H9 (cell line): ENCODE measurements around the gene RAC2. TPM values are rescaled to one million over a fixed set of nuclear protein-coding genes. Genes with fewer than 3 reads are reported as not detected.

Experiments used
- DNase-seq: peaks from one replicate; pipeline ENCODE4 v3.0.0-alpha.2; 2017
- H2AFZ ChIP-seq: one replicate; pipeline ENCODE4 v1.6.1; 2013; ENCODE audit warnings: mild to moderate bottlenecking, low read length, control low read depth, moderate library complexity
- H2AK5ac ChIP-seq: 2 replicates; pipeline ENCODE4 v1.6.1; 2013; ENCODE audit warnings: low read length, control low read depth, mixed read lengths; ENCODE audit not compliant: insufficient read length
- H2BK120ac ChIP-seq: one replicate; pipeline ENCODE4 v1.6.1; 2013; ENCODE audit warnings: low read depth, mild to moderate bottlenecking, low read length, control low read depth, inconsistent platforms; ENCODE audit not compliant: poor library complexity, severe bottlenecking
- H2BK12ac ChIP-seq: 2 replicates; pipeline ENCODE4 v1.6.1; 2013; ENCODE audit warnings: low read length, control low read depth, mixed read lengths, low read depth; ENCODE audit not compliant: insufficient read length
- H2BK15ac ChIP-seq: 2 replicates; pipeline ENCODE4 v1.6.1; 2013; ENCODE audit warnings: low read depth, low read length, control low read depth
- H2BK20ac ChIP-seq: one replicate; pipeline ENCODE4 v1.6.1; 2013; ENCODE audit warnings: low read depth, mild to moderate bottlenecking, low read length, control low read depth, inconsistent platforms; ENCODE audit not compliant: poor library complexity, severe bottlenecking
- H2BK5ac ChIP-seq: 2 replicates; pipeline ENCODE4 v1.6.1; 2013; ENCODE audit warnings: low read length, control low read depth, mixed read lengths; ENCODE audit not compliant: insufficient read length
- H3K14ac ChIP-seq: 2 replicates; pipeline ENCODE4 v1.6.1; 2013; ENCODE audit warnings: low read length, control low read depth; ENCODE audit not compliant: insufficient read depth
- H3K18ac ChIP-seq: 2 replicates; pipeline ENCODE4 v1.6.1; 2013; ENCODE audit warnings: low read depth, mild to moderate bottlenecking, mixed read lengths, low read length, control low read depth; ENCODE audit not compliant: insufficient read length
- H3K23ac ChIP-seq: 2 replicates; pipeline ENCODE4 v1.6.1; 2013; ENCODE audit warnings: low read length, control low read depth, mixed read lengths, low read depth; ENCODE audit not compliant: insufficient read length
- H3K23me2 ChIP-seq: 2 replicates; pipeline ENCODE4 v1.6.1; 2013; ENCODE audit warnings: low read depth, mild to moderate bottlenecking, mixed read lengths, low read length, control low read depth; ENCODE audit not compliant: insufficient read length, poor library complexity, severe bottlenecking
- H3K27ac ChIP-seq: 2 replicates; pipeline ENCODE4 v1.5.1; 2013; ENCODE audit warnings: low read length, control low read depth, mixed read lengths, low read depth; ENCODE audit not compliant: insufficient read length
- H3K27me3 ChIP-seq: 2 replicates; pipeline ENCODE4 v1.6.1; 2013; ENCODE audit warnings: low read length, control low read depth, inconsistent platforms; ENCODE audit not compliant: insufficient read depth
- H3K4ac ChIP-seq: 2 replicates; pipeline ENCODE4 v1.6.1; 2013; ENCODE audit warnings: low read depth, mild to moderate bottlenecking, control low read depth, inconsistent platforms, low read length, moderate library complexity
- H3K4me1 ChIP-seq: 2 replicates; pipeline ENCODE4 v1.6.1; 2013; ENCODE audit warnings: low read length, control low read depth, inconsistent platforms; ENCODE audit not compliant: insufficient read depth
- H3K4me2 ChIP-seq: 2 replicates; pipeline ENCODE4 v1.6.1; 2013; ENCODE audit warnings: low read length, control low read depth, mixed read lengths; ENCODE audit not compliant: insufficient read length, insufficient read depth
- H3K56ac ChIP-seq: 2 replicates; pipeline ENCODE4 v1.6.1; 2013; ENCODE audit warnings: low read depth, mild to moderate bottlenecking, mixed read lengths, low read length, control low read depth; ENCODE audit not compliant: insufficient read length
- H3K79me1 ChIP-seq: 2 replicates; pipeline ENCODE4 v1.6.1; 2013; ENCODE audit warnings: low read depth, mild to moderate bottlenecking, moderate library complexity, low read length, control low read depth, inconsistent platforms; ENCODE audit not compliant: insufficient read depth, poor library complexity, severe bottlenecking
- H3K79me2 ChIP-seq: 2 replicates; pipeline ENCODE4 v1.6.1; 2013; ENCODE audit warnings: low read length, control low read depth, inconsistent platforms; ENCODE audit not compliant: insufficient read depth
- H3K9ac ChIP-seq: 2 replicates; pipeline ENCODE4 v1.6.1; 2013; ENCODE audit warnings: low read length, control low read depth, mixed read lengths; ENCODE audit not compliant: insufficient read length; ENCODE audit errors: extremely low read depth
- H3K9me3 ChIP-seq: one replicate; pipeline ENCODE4 v1.6.1; 2013; ENCODE audit warnings: low read depth, low read length, inconsistent platforms; ENCODE audit not compliant: control insufficient read depth
- H3T11ph ChIP-seq: one replicate; pipeline ENCODE4 v1.6.1; 2013; ENCODE audit warnings: mild to moderate bottlenecking, low read length, control low read depth, inconsistent platforms
- H4K20me1 ChIP-seq: one replicate; pipeline ENCODE4 v1.6.1; 2013; ENCODE audit not compliant: control insufficient read depth, insufficient read length, insufficient read depth
- H4K5ac ChIP-seq: 2 replicates; pipeline ENCODE4 v1.6.1; 2013; ENCODE audit warnings: low read depth, mild to moderate bottlenecking, mixed read lengths, low read length, control low read depth; ENCODE audit not compliant: insufficient read length
- H4K8ac ChIP-seq: replicated peaks from 2 replicates; pipeline ENCODE4 v1.6.1; 2013; ENCODE audit warnings: low read length, control low read depth, mixed read lengths, low read depth; ENCODE audit not compliant: insufficient read length
- H4K91ac ChIP-seq: 2 replicates; pipeline ENCODE4 v1.6.1; 2013; ENCODE audit warnings: low read depth, mild to moderate bottlenecking, moderate library complexity, mixed read lengths, low read length, control low read depth; ENCODE audit not compliant: insufficient read length
- H3K27ac Mint-ChIP-seq, 3 experiments: 2 replicates in 2 of 3; 3 replicates in 1 of 3; pipeline ENCODE4 v1.8.0; 2020 to 2021; ENCODE audit warnings: mixed read lengths in 3 of 3, mild to moderate bottlenecking in 1 of 3, moderate library complexity in 1 of 3
- H3K27me3 Mint-ChIP-seq: 2 replicates; pipeline ENCODE4 v1.8.0; 2021; ENCODE audit warnings: low read depth, mild to moderate bottlenecking, moderate library complexity, mixed read lengths
- H3K36me3 Mint-ChIP-seq, 3 experiments: 2 replicates in 2 of 3; 3 replicates in 1 of 3; pipeline ENCODE4 v1.8.0; 2020 to 2021; ENCODE audit warnings: low read depth in 3 of 3, mixed read lengths in 3 of 3; ENCODE audit not compliant: insufficient read depth in 1 of 3
- H3K4me1 Mint-ChIP-seq, 2 experiments: 2 replicates each; pipeline ENCODE4 v1.8.0; 2020; ENCODE audit warnings: mixed read lengths in 2 of 2
- H3K4me3 Mint-ChIP-seq, 2 experiments: 2 replicates in 1 of 2; 3 replicates in 1 of 2; pipeline ENCODE4 v1.8.0; 2020 to 2021; ENCODE audit warnings: mild to moderate bottlenecking in 2 of 2, mixed read lengths in 2 of 2, moderate library complexity in 1 of 2
- H3K9me3 Mint-ChIP-seq, 2 experiments: 2 replicates in 1 of 2; 3 replicates in 1 of 2; pipeline ENCODE4 v1.8.0; 2020; ENCODE audit warnings: mild to moderate bottlenecking in 2 of 2, mixed read lengths in 2 of 2, moderate library complexity in 1 of 2
- WGBS: extraction: QIAGEN DNeasy Blood & Tissue Kit; methylation state at CpG from one replicate; pipeline ENCODE4 v1.1.7; 2013; ENCODE audit warnings: missing lambda C conversion rate, low lambda C conversion rate, mixed read lengths; ENCODE audit not compliant: insufficient read length; ENCODE audit errors: extremely low coverage; 5-methylcytosine and 5-hydroxymethylcytosine counted together
- total RNA-seq: library from RNA; stranded (reverse); gene quantifications from 2 replicates; pipeline ENCODE4 v1.2.1, GENCODE V29; 2021
- TF ChIP-seq, protein P1 (sequence below): fragments of 200-600 bp; sonication (generic); conservative IDR thresholded peaks from 3 replicates; pipeline ENCODE4 v1.8.0; 2021; ENCODE audit warnings: antibody characterized with exemption, mild to moderate bottlenecking

The RAC2 gene
- total RNA-seq, 1 experiment from 2014 or later, result 2.8 TPM

DNA sequence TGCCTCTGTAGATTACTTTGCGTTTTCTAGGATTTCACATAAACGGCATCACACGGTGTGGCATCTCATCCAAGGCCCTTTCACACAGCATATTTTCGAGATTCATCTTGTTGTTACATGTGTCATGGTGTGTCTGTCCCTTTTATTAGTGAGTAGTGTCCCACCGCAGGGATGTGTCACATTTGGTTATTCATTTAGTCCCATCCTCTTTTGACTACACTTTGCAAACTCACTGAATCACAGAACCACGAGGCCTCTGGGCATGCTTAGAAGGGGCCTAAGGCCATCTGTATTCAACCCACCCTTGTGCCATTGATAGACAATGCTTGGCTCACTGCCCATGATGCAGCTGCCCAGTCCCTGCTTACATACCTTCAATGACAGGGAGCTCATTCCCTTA lies 4.2 kb upstream of the RAC2 start:
- Histone ChIP-seq H2AFZ (no peak overlapping the region), H3K79me1 (no peaks in the 10 kb centered on the region), H3K79me2 (no peaks in the 10 kb centered on the region), H3K23ac (no peak overlapping the region), H3K9ac (no peak overlapping the region), H2BK5ac (no peak overlapping the region), H4K91ac (no peak overlapping the region), H3K27me3 (no peaks in the 10 kb centered on the region), H4K20me1 (no peaks in the 10 kb centered on the region), H3K56ac (no peak overlapping the region), H3K18ac (no peak overlapping the region), H2AK5ac (no peak overlapping the region), H4K8ac (no peak overlapping the region), H3K14ac (no peak overlapping the region), H2BK15ac (no peak overlapping the region), H4K5ac (no peak overlapping the region), H3T11ph (no peak overlapping the region), H3K4me1 (no peaks in the 10 kb centered on the region), H3K27ac (no peak overlapping the region), H2BK20ac (no peak overlapping the region), H2BK120ac (no peak overlapping the region), H3K4ac (no peak overlapping the region), H2BK12ac (no peak overlapping the region), H3K23me2 (no peaks in the 10 kb centered on the region), H3K9me3 (no peaks in the 10 kb centered on the region), H3K4me2 (no peak overlapping the region)
- peaks cover 12 to 33% of the 10 kb centered on the region in 2 experiments for H3K4me1 Mint-ChIP-seq
- no peaks in the 10 kb centered on the region for H3K36me3 Mint-ChIP-seq
- TF ChIP-seq, protein P1, sequence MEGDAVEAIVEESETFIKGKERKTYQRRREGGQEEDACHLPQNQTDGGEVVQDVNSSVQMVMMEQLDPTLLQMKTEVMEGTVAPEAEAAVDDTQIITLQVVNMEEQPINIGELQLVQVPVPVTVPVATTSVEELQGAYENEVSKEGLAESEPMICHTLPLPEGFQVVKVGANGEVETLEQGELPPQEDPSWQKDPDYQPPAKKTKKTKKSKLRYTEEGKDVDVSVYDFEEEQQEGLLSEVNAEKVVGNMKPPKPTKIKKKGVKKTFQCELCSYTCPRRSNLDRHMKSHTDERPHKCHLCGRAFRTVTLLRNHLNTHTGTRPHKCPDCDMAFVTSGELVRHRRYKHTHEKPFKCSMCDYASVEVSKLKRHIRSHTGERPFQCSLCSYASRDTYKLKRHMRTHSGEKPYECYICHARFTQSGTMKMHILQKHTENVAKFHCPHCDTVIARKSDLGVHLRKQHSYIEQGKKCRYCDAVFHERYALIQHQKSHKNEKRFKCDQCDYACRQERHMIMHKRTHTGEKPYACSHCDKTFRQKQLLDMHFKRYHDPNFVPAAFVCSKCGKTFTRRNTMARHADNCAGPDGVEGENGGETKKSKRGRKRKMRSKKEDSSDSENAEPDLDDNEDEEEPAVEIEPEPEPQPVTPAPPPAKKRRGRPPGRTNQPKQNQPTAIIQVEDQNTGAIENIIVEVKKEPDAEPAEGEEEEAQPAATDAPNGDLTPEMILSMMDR, result no peak
- no peaks in the 10 kb centered on the region; a peak in 1 of 5 replicates for H3K9me3 Mint-ChIP-seq
- no peak for DNase-seq
- H3K27ac Mint-ChIP-seq, result no peak overlapping the region
- no peak overlapping the region for H3K4me3 Mint-ChIP-seq
- H3K27me3 Mint-ChIP-seq, result peaks cover 4% of the 10 kb centered on the region
- no CpG with 5 or more reads among the region's 6 CpGs for WGBS
